ENCODE measurements around the gene UVRAG.

DNA sequence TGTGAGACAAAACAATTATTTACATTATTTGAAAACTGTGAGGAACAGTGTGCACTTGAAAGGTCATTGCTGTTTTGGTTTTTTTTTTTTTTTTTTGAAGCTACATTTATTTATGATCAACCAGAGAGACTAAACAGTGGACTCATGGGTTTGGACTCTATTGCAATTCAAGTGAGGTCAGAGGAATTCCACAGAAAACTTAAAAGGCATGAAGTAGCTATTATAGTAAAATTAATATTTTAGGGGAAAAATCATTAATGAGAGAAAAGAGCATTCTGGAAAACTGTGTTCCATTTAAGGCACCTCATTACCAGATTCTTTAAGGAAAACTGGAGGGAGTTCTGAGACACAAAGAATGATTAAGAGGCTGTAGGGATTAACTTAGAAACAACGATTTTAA is 288.4 kb downstream of the UVRAG start:
- TF ChIP-seq, protein P1, sequence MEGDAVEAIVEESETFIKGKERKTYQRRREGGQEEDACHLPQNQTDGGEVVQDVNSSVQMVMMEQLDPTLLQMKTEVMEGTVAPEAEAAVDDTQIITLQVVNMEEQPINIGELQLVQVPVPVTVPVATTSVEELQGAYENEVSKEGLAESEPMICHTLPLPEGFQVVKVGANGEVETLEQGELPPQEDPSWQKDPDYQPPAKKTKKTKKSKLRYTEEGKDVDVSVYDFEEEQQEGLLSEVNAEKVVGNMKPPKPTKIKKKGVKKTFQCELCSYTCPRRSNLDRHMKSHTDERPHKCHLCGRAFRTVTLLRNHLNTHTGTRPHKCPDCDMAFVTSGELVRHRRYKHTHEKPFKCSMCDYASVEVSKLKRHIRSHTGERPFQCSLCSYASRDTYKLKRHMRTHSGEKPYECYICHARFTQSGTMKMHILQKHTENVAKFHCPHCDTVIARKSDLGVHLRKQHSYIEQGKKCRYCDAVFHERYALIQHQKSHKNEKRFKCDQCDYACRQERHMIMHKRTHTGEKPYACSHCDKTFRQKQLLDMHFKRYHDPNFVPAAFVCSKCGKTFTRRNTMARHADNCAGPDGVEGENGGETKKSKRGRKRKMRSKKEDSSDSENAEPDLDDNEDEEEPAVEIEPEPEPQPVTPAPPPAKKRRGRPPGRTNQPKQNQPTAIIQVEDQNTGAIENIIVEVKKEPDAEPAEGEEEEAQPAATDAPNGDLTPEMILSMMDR (IDR thresholded peaks at IDR 0.05), result no peak
- TF ChIP-seq EP300 (IDR thresholded peaks at IDR 0.05) (no peak), POLR2A (IDR thresholded peaks at IDR 0.05) (no peak)

All from ovary (tissue), 3 donors.